ENCODE data around the gene CMTM5. TPM values are rescaled to one million over a fixed set of nuclear protein-coding genes. Genes with fewer than 3 reads are reported as not detected.

Gene CMTM5
- total and polyA plus RNA-seq, 2 donors (not counting 3 experiments of a cell fraction or from before 2014, with no cell fraction given): not detected

DNA sequence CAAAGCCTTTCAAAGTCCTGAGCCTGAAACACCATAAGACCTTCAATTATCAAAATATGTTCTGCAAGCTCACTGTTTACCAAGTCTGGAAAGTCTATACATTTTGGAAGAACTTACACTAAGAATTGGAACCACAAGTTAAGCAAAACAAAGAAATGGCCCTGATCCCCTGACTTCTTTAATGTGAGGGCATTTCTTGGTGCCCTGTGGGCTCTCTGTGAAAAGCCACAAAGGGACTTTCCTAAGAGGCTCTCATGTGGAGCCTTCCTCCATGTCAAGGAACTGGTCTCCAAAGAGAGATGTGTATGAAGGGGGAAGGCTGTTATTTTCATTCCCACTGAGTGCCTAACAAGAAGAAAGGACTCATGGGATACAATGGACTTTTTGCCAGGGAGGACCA is 44.7 kb downstream of the CMTM5 start:
- CTCF ChIA-PET: no interaction called here

More for the DNA sequence above, 44.7 kb downstream of the CMTM5 start:
- Histone ChIP-seq H3K36me3 (ENCODE audit: control insufficient read depth in 2 of 2, extremely low read depth in 1 of 2, insufficient read depth in 2 of 2, low read length in 2 of 2) (no peaks in the 10 kb centered on the region), H3K9me3 (replicated peaks; ENCODE audit: control insufficient read depth, insufficient read depth, low read length) (no peaks in the 10 kb centered on the region), H3K9me1 (replicated peaks; ENCODE audit: control insufficient read depth, extremely low read depth, insufficient read depth, low read length) (no peaks in the 10 kb centered on the region), H3K4me1 (ENCODE audit: control insufficient read depth, extremely low read depth, insufficient read depth, low read length) (no peaks in the 10 kb centered on the region), H3K27me3 (ENCODE audit: control insufficient read depth in 2 of 2, insufficient read depth in 2 of 2, low read length in 2 of 2) (no peaks in the 10 kb centered on the region), H3K4me3 (replicated peaks in 1 of 3; ENCODE audit: insufficient read depth in 1 of 3, low read depth in 1 of 3, low read length in 3 of 3) (no peak overlapping the region), H3K27ac (ENCODE audit: insufficient read depth, low read depth, low read length) (no peak overlapping the region), H3K4me2 (ENCODE audit: insufficient read depth, low read length) (no peak overlapping the region), H4K20me1 (replicated peaks; ENCODE audit: control insufficient read depth, extremely low read depth, insufficient read depth, low read length) (no peaks in the 10 kb centered on the region), H2AFZ (ENCODE audit: low read depth, low read length) (no peak overlapping the region), H3K79me2 (ENCODE audit: control insufficient read depth, insufficient read depth, low read length) (no peaks in the 10 kb centered on the region), H3K9ac (replicated peaks; ENCODE audit: extremely low read depth, insufficient read depth, low read length) (no peak overlapping the region)
- DNase-seq (ENCODE audit: low read depth, low spot score) (no peak), FAIRE-seq (no peak)
- dilution Hi-C loops (cut with MboI; ENCODE audit: extremely low pct_ligation_motif_present, low sequenced_read_pairs) (no loop called here), intact Hi-C loops (cut with micrococcal nuclease) (no loop called here)
- TF ChIP-seq GATA2 (IDR thresholded peaks at IDR 0.05; ENCODE audit: insufficient read depth, insufficient read length, low read depth, low read length) (no peak), FOS (IDR thresholded peaks at IDR 0.05; ENCODE audit: borderline replicate concordance, insufficient read depth, low read length) (no peak), POLR2A (IDR thresholded peaks at IDR 0.05; ENCODE audit: low read depth, low read length) (no peak), JUN (IDR thresholded peaks at IDR 0.05; ENCODE audit: borderline replicate concordance, insufficient read depth, insufficient read length, low read depth) (no peak), MYC (IDR thresholded peaks at IDR 0.05; ENCODE audit: low read depth, low read length) (no peak), POLR2AphosphoS5 (IDR thresholded peaks at IDR 0.05; ENCODE audit: insufficient read depth, low read depth, low read length) (no peak), EZH2 (IDR thresholded peaks at IDR 0.05; ENCODE audit: borderline replicate concordance, low read depth, low read length, severe bottlenecking) (no peak)
- TF ChIP-seq, protein P1, sequence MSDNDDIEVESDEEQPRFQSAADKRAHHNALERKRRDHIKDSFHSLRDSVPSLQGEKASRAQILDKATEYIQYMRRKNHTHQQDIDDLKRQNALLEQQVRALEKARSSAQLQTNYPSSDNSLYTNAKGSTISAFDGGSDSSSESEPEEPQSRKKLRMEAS (IDR thresholded peaks at IDR 0.05; ENCODE audit: insufficient read depth, insufficient read length): no peak
- TF ChIP-seq, protein P2, sequence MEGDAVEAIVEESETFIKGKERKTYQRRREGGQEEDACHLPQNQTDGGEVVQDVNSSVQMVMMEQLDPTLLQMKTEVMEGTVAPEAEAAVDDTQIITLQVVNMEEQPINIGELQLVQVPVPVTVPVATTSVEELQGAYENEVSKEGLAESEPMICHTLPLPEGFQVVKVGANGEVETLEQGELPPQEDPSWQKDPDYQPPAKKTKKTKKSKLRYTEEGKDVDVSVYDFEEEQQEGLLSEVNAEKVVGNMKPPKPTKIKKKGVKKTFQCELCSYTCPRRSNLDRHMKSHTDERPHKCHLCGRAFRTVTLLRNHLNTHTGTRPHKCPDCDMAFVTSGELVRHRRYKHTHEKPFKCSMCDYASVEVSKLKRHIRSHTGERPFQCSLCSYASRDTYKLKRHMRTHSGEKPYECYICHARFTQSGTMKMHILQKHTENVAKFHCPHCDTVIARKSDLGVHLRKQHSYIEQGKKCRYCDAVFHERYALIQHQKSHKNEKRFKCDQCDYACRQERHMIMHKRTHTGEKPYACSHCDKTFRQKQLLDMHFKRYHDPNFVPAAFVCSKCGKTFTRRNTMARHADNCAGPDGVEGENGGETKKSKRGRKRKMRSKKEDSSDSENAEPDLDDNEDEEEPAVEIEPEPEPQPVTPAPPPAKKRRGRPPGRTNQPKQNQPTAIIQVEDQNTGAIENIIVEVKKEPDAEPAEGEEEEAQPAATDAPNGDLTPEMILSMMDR (IDR thresholded peaks at IDR 0.05; ENCODE audit: extremely low read depth in 1 of 2, insufficient read depth in 1 of 2, low read depth in 1 of 2, low read length in 2 of 2): no peak
- POLR2A ChIA-PET: no interaction called here
- BruUV-seq (replicated peaks): no TSS peak
